ENCODE results near the gene PIGN.

The PIGN gene

GRCh38 chr18:62186774-62187542 is at the start of gene PIGN, which contains the start of gene RELCH:
Gene PIGN, minus strand, starts transcription at chr18:62187056. Its CDS starts 25,703 bp downstream, at chr18:62161353.
Gene RELCH, plus strand, starts transcription at chr18:62187255. Its CDS starts 251 bp downstream, at chr18:62187506.
- peak; percentile 85 for DNase-seq (ENCODE audit: low read depth)

GRCh38 chr18:62236252-62236651 is 49.4 kb upstream of the PIGN start:
- no peak for DNase-seq (ENCODE audit: low read depth)

DNA sequence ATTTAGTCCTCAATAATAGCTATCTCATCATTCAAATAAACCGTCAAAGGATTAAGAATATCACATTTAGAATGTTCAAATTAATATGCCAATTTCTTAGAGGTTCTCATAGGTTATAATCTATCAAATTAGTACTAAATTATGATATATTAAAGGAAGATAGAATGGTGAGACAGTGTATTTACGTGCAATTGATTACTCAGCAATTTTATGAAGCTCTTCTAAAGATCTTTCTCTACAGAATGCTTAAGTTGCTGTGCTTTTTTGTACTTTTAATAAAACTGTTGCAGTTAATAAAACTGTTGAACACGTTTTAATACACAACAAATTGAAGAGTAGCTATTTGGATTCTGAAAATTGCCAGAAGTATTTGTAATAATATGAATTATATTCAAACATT is 39.2 kb upstream of the PIGN start:
- no peak for DNase-seq (ENCODE audit: low read depth)

DNA sequence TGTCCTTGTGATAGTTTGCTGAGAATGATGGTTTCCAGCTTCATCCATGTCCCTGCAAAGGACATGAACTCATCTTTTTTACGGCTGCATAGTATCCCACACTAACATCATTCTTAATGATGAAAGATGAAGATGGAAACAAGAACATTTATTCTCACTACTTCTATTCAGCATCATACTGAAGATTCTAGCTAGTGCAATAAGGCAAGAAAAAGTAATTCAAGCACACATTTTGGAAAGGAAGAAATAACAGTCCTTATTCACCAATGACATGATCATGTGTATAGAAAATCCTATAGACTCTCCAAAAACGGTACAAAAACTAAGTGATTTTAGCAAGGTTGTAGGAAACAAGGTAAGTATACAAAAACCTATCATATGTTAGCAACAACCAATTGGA is 37.4 kb upstream of the PIGN start:
- no peak for DNase-seq (ENCODE audit: low read depth)

DNA sequence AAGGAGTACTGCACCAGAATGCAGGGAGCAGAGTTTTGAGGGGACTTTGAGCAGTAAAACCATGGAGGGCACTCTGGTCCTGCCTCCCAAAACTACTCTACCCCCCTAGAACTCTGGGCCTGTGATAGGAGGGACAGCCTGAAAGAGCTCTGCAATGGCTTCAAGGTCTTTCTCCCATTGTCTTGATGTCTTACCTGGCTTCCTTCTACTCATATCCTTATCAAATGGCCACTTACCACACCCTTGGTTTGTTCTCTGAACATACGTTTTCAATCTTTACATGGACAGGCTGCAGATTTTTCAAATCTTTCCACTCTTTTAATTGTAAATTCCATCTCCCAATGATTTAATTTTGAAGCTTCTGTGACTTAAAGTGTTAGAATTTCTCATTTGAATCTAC is 27.9 kb upstream of the PIGN start:
- DNase-seq (ENCODE audit: low read depth), result no peak

DNA sequence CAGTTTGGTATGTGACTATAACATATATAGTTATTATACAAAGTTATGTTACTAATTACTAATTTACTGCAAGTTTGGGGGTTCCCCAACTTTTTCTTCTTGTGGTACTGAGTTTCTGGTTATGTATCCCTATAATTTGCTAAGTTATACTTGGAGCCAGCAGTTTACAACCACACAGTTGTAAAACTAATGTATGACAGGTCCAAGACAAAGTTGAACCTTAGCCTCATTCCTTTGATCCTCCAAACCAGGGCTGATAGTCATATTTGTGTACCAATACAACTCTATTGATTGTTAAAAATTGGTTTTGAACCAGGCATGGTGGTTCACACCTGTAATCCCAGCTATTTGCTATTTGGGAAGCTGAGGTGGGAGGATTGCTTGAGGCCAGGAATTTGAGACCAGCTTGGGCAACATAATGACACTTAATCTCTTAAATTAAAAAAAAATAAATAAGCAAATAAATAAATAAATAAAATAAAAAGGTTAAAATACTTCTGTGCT is 24.5 kb upstream of the PIGN start:
- no peak for DNase-seq (ENCODE audit: low read depth)

DNA sequence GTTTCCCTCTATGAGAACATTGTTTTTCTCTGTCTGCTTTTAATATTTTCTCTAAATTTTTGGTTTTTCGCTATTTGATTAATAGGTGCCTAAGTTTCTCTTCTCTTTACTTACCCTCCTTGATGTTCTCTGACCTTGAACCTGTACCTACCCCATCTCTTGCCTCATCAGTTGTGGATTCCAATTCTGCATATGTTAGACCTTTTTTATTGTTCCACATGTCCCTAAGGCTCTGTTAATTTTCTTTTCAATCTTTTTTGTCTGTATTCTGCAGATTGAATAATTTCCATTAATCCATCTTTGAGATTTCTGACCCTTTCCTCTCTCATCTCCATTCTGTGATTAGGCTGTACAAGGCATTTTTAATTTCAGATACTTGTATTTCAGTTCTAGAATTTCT is 23.3 kb upstream of the PIGN start:
- no peak for DNase-seq (ENCODE audit: low read depth)

DNA sequence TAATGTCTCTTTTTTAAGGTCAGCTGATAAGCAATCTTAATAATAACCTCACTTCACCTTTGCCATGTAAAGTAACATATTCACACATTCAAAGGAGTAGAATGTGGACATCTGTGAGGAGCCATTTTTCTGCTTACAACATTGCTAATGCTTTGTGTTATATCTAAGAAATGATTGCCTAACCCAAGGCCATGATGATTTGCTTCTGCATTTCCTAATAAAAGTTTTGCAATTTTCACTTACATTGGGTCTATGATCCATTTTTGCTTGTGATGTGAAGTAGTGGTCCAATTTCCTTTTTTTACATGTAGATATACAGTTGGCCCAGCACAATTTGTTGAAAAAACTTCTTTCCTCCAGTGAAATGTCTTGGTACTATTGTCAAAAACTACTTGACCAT is 22.2 kb upstream of the PIGN start:
- DNase-seq (ENCODE audit: low read depth), result no peak

GRCh38 chr18:62206593-62206992 is 19.7 kb upstream of the PIGN start:
- no peak for DNase-seq (ENCODE audit: low read depth)

GRCh38 chr18:62205824-62206223 is 19.0 kb upstream of the PIGN start:
- DNase-seq (ENCODE audit: low read depth), result no peak

DNA sequence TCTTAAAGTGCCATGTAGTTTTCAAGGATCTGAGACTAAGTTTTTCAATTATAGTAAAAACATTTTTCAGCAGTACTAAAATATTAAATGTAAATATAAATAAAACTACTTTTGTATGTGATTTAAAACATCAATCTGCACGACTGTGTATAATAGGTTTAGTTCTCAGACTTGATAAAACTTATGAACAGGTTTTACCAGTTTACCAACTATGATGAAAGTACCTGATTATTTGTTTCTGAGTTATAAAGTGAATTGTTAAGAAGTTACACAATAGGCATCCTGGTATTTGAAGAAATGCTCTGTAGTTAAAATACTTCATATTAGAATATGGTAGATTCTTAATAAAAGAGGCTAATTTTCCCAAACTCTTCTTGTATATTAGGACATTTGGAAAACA is 15.0 kb upstream of the PIGN start:
- no peak for DNase-seq (ENCODE audit: low read depth)

GRCh38 chr18:62200121-62200914 is 13.5 kb upstream of the PIGN start:
- no peak for DNase-seq (ENCODE audit: low read depth)

DNA sequence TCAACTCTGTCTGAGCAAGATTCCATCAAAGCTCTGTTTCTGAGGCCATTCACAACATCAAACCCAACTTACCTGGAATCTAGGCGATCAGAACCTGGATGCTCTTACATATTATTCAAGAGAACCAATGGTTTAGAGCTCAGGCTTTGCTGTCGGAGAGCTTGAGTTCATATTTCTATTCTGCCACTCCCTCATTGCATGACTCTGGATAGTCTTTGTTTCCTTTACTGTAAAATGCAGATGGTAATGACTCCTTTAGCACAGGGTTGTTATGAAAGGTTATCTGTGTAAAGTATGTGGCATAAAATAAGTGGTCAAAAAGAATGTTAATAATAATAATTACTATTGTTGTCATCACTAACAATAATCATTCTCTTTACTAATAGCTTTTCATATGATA is 12.8 kb upstream of the PIGN start:
- DNase-seq (ENCODE audit: low read depth), result no peak

GRCh38 chr18:62198259-62198658 is 11.4 kb upstream of the PIGN start:
- DNase-seq (ENCODE audit: low read depth), result no peak

DNA sequence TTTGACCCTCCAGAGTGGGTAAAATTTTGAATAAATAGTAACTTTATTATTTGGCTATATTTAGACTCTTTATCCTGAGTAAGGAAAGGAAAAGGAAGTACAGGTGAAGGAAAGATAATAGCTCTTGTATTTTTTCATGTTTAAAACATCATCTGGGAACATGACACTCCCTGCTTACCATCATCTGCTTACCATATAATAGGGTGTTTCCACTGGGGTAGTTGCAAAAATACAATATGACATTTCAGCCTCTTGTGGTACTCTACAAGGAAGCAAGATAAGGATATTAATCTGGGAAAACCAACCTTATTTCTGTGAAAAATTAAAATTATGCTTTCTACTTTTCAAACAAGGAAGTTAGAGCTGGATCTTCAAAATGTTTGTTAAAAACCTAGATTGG is 10.1 kb upstream of the PIGN start:
- DNase-seq (ENCODE audit: low read depth), result no peak

GRCh38 chr18:62196079-62196478 is 9.2 kb upstream of the PIGN start:
- no peak for DNase-seq (ENCODE audit: low read depth)

DNA sequence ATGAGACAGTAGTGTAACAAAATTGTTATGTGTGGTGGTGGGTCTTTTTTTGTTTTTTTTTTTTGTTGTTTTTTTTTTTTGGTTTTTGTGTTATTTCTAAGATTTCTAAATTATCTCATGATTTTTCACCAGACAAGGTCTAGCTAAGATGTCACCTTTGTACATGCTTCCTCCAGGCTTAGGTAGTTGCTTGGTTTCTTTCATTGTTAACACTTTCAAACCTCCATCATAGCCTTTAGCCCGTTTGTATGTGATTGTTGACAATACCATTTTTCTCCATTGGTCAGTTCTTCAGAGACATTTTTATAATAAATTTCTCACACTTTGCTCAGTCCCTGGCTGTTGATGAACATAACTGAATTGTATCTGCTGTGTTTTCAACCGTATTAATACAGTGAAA is 2.4 kb upstream of the PIGN start:
- no peak for DNase-seq (ENCODE audit: low read depth)

DNA sequence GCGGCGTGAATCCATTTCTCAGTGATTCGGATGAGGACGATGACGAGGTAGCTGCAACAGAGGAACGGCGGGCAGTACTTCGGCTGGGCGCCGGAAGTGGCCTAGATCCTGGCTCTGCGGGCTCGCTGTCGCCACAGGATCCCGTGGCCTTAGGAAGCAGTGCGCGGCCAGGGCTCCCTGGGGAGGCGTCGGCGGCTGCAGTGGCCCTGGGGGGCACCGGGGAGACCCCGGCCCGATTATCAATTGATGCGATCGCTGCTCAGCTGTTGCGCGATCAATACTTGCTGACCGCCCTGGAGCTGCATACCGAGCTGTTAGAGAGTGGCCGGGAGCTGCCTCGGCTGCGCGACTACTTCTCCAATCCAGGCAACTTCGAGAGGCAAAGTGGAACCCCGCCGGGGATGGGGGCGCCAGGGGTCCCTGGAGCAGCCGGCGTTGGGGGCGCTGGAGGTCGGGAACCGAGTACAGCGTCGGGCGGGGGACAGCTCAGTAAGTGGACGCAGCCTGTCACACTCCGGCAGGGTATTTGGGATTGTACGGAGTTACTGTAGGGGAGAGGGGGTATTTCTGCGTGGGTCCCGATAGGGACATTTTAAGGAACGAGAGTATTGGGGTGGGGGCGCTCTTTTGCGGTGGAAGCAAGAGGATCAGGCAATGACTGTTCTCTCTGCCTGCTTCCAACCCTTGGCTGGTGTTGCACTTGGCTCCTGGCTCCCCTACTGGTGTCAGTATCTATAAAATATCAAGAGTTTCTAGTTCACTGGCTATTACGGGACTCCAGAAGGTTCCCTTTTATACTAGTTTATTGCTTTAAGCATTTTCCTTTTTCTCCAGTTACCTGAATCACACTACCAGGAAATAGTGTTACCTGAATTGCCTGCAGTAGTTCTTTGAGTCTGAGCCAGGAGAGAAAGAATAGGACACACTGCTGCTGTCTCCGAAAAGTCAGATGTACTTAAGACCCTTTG is 971 bp upstream of the PIGN start:
- no peak for DNase-seq (ENCODE audit: low read depth)

- no peak for DNase-seq (ENCODE audit: low read depth)
Observed at GRCh38 chr18:62186499-62186773, 420 bp downstream of the PIGN start.

DNA sequence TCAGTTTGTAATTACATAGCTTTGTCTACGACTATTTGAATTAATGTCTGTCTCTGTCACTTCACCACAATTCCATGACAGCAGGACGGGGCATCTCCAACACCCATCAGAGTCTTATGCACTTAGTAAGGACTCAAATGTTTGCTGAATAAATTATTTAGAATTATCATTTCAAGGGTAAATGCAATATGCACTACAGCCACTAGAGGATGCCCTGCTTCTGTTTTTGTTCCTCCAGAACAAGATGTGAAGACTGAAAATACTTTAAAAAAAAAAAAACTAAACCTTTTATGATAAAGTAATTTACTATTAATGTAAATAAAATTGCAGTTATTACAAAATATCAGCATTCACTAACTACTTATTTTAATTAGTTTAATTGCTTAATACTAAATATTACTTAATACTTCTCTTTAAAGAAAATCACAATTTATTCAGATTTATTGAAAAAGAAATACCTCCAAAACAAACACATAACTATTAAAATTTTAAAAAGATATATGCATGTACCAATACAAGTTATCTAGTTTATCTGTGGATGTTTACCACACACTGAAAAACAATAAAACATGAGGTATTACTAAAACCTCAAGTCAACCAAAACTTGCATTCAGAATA is 3.2 kb downstream of the PIGN start:
- DNase-seq (ENCODE audit: low read depth), result no peak

DNA sequence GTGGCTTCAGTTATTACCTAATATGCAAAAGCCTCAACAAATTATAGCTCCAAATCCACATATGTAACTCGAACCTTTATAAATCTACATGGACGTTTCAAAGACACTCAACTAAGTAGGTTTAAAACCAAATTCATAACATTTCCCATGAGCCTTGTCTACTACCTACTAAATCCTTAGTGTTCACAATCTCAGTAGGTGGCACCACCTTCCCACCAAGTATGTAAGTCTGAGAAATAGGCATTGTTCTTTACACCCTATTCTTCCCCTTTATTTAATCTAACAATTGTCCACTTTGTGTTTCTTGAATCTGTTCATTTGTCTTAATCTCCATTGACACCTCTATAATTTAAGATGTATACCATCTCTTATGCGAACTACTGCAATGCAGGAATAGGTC is 4.6 kb downstream of the PIGN start:
- no peak for DNase-seq (ENCODE audit: low read depth)

GRCh38 chr18:62179213-62179612 is 7.6 kb downstream of the PIGN start:
- DNase-seq (ENCODE audit: low read depth), result no peak
